Renal pelvis (tissue), 4 donors: ENCODE measurements around the gene LDB2. TPM values are rescaled to one million over a fixed set of nuclear protein-coding genes. Genes with fewer than 3 reads are reported as not detected.

Experiments
- DNase-seq: peaks from one replicate; pipeline ENCODE4 v3.0.0-alpha.2; 2013
- polyA plus RNA-seq, 3 donors: library from polyadenylated mRNA; unstranded; fragments of 120-200 nt; gene quantifications; one replicate each; pipeline ENCODE4 v1.2.1, GENCODE V29; 2013; ENCODE audit not compliant: insufficient read length in 3 of 3

LDB2 gene
- polyA plus RNA-seq, 3 donors: 72.0 to 79.8 (median 78.2) TPM

GRCh38 chr4:16760617-16761363 is 137.7 kb downstream of the LDB2 start:
- peak; percentile 63 for DNase-seq

- DNase-seq: peak; percentile 84
Measured at GRCh38 chr4:16759931-16760582, 138.4 kb downstream of the LDB2 start.

GRCh38 chr4:16758816-16759215 is 139.6 kb downstream of the LDB2 start:
- no peak for DNase-seq

GRCh38 chr4:16758255-16758654 is 140.2 kb downstream of the LDB2 start:
- DNase-seq: no peak

GRCh38 chr4:16757080-16757521 is 141.3 kb downstream of the LDB2 start:
- no peak for DNase-seq

GRCh38 chr4:16754104-16754503 is 144.3 kb downstream of the LDB2 start:
- no peak for DNase-seq

- no peak for DNase-seq
Measured at GRCh38 chr4:16752150-16752549, 146.3 kb downstream of the LDB2 start.

GRCh38 chr4:16750882-16751642 is 147.4 kb downstream of the LDB2 start:
- DNase-seq: no peak

GRCh38 chr4:16750216-16750615 is 148.2 kb downstream of the LDB2 start:
- no peak for DNase-seq

GRCh38 chr4:16745887-16746286 is 152.6 kb downstream of the LDB2 start:
- no peak for DNase-seq

GRCh38 chr4:16745009-16745635 is 153.3 kb downstream of the LDB2 start:
- DNase-seq: no peak

GRCh38 chr4:16741287-16741686 is 157.2 kb downstream of the LDB2 start:
- DNase-seq: no peak

GRCh38 chr4:16739997-16740624 is 158.3 kb downstream of the LDB2 start:
- peak; percentile 56 for DNase-seq

GRCh38 chr4:16738558-16738957 is 159.9 kb downstream of the LDB2 start:
- DNase-seq: no peak

GRCh38 chr4:16733509-16733908 is 164.9 kb downstream of the LDB2 start:
- no peak for DNase-seq

GRCh38 chr4:16732741-16733140 is 165.7 kb downstream of the LDB2 start:
- DNase-seq: no peak

- DNase-seq: no peak
Measured at GRCh38 chr4:16731776-16732380, 166.6 kb downstream of the LDB2 start.

- DNase-seq: no peak
Measured at GRCh38 chr4:16730522-16731205, 167.8 kb downstream of the LDB2 start.

- no peak for DNase-seq
Measured at GRCh38 chr4:16729336-16729735, 169.1 kb downstream of the LDB2 start.

- DNase-seq: no peak
Measured at GRCh38 chr4:16728849-16729248, 169.6 kb downstream of the LDB2 start.

- no peak for DNase-seq
Measured at GRCh38 chr4:16728111-16728510, 170.3 kb downstream of the LDB2 start.
